Endodermal cell (in vitro differentiated cells): ENCODE results near the gene HOXA9. TPM values are rescaled to one million over a fixed set of nuclear protein-coding genes. Genes with fewer than 3 reads are reported as not detected.

Experiments used
- DNase-seq: peaks from one replicate; pipeline ENCODE4 v3.0.0-alpha.2; 2017
- H3K27ac ChIP-seq: 2 replicates; pipeline ENCODE4 v1.5.1; 2013; ENCODE audit warnings: mild to moderate bottlenecking, low read depth, low read length, moderate library complexity
- H3K27me3 ChIP-seq: 2 replicates; pipeline ENCODE4 v1.6.1; 2013; ENCODE audit warnings: mild to moderate bottlenecking, low read length, moderate library complexity; ENCODE audit not compliant: insufficient read depth, control insufficient read depth, poor library complexity, severe bottlenecking
- H3K36me3 ChIP-seq: 2 replicates; pipeline ENCODE4 v1.7.0; 2013; ENCODE audit warnings: mild to moderate bottlenecking, low read length, moderate library complexity; ENCODE audit not compliant: control insufficient read depth, insufficient read depth
- H3K4me1 ChIP-seq: one replicate; pipeline ENCODE4 v1.7.0; 2013; ENCODE audit warnings: low read length; ENCODE audit not compliant: control insufficient read depth, insufficient read depth
- H3K4me3 ChIP-seq: 2 replicates; pipeline ENCODE4 v1.5.1; 2013; ENCODE audit warnings: mild to moderate bottlenecking, low read length, moderate library complexity
- H3K9ac ChIP-seq: 2 replicates; pipeline ENCODE4 v1.6.1; 2013; ENCODE audit warnings: mild to moderate bottlenecking, low read length, moderate library complexity; ENCODE audit not compliant: poor library complexity, severe bottlenecking; ENCODE audit errors: extremely low read depth
- H3K9me3 ChIP-seq: 2 replicates; pipeline ENCODE4 v1.6.1; 2013; ENCODE audit warnings: mild to moderate bottlenecking, low read length, moderate library complexity; ENCODE audit not compliant: control insufficient read depth
- H3K27ac Mint-ChIP-seq: 2 replicates; pipeline ENCODE4 v1.8.0; 2020; ENCODE audit warnings: mixed read lengths
- H3K27me3 Mint-ChIP-seq: 2 replicates; pipeline ENCODE4 v1.8.0; 2021; ENCODE audit warnings: mild to moderate bottlenecking, mixed read lengths; ENCODE audit not compliant: insufficient read depth
- H3K36me3 Mint-ChIP-seq: 2 replicates; pipeline ENCODE4 v1.8.0; 2020; ENCODE audit warnings: low read depth, mixed read lengths
- H3K4me1 Mint-ChIP-seq: 2 replicates; pipeline ENCODE4 v1.8.0; 2020; ENCODE audit warnings: mixed read lengths
- H3K4me3 Mint-ChIP-seq: 2 replicates; pipeline ENCODE4 v1.8.0; 2020; ENCODE audit warnings: mild to moderate bottlenecking, moderate library complexity, mixed read lengths
- H3K9me3 Mint-ChIP-seq: 2 replicates; pipeline ENCODE4 v1.8.0; 2020; ENCODE audit warnings: mild to moderate bottlenecking, mixed read lengths
- CTCF ChIP-seq: fragments of 200-600 bp; sonication (generic); conservative IDR thresholded peaks from 2 replicates; pipeline ENCODE4 v1.5.0; 2021; ENCODE audit warnings: antibody characterized with exemption, mild to moderate bottlenecking
- WGBS, 2 experiments: methylation state at CpG; one replicate each; pipeline versions ENCODE4 v1.1.5 to v1.1.7; 2013; ENCODE audit warnings: missing lambda C conversion rate in 2 of 2, mixed read lengths in 1 of 2; ENCODE audit not compliant: insufficient coverage in 1 of 2, insufficient read length in 1 of 2; 5-methylcytosine and 5-hydroxymethylcytosine counted together
- total RNA-seq, 2 donors: library from RNA; stranded (reverse); fragmentation: NEBNext Ultra II Directional in 1 of 2; extraction: Animal tissue kit (Norgen Biotek cat#: 25700) in 1 of 2; gene quantifications; 2 replicates in 1 of 2; 3 replicates in 1 of 2; pipeline ENCODE4 v1.2.1, GENCODE V29; 2021

The HOXA9 gene
- total RNA-seq, 2 donors from 2014 or later, result not detected

- Mint-ChIP-seq H3K36me3 (no peaks in the 10 kb centered on the region), H3K4me1 (peaks cover 4% of the 10 kb centered on the region), H3K27ac (no peak overlapping the region), H3K4me3 (no peak overlapping the region), H3K9me3 (no peaks in the 10 kb centered on the region), H3K27me3 (peaks cover 95% of the 10 kb centered on the region)
- no peak overlapping the region for H3K27ac ChIP-seq
- no peak overlapping the region for H3K4me3 ChIP-seq
- H3K9ac ChIP-seq, result no peak overlapping the region
- no peaks in the 10 kb centered on the region for H3K36me3 ChIP-seq
- no peaks in the 10 kb centered on the region for H3K4me1 ChIP-seq
- no peak for DNase-seq
- 9 to 13% methylated on average over 5 to 19 of the region's 19 CpGs for WGBS, 2 experiments
- no peak for TF ChIP-seq CTCF
- peaks cover 97% of the 10 kb centered on the region for H3K27me3 ChIP-seq
- H3K9me3 ChIP-seq, result no peaks in the 10 kb centered on the region
Observed at GRCh38 chr7:27117887-27118491, 47.3 kb downstream of the HOXA9 start.

DNA sequence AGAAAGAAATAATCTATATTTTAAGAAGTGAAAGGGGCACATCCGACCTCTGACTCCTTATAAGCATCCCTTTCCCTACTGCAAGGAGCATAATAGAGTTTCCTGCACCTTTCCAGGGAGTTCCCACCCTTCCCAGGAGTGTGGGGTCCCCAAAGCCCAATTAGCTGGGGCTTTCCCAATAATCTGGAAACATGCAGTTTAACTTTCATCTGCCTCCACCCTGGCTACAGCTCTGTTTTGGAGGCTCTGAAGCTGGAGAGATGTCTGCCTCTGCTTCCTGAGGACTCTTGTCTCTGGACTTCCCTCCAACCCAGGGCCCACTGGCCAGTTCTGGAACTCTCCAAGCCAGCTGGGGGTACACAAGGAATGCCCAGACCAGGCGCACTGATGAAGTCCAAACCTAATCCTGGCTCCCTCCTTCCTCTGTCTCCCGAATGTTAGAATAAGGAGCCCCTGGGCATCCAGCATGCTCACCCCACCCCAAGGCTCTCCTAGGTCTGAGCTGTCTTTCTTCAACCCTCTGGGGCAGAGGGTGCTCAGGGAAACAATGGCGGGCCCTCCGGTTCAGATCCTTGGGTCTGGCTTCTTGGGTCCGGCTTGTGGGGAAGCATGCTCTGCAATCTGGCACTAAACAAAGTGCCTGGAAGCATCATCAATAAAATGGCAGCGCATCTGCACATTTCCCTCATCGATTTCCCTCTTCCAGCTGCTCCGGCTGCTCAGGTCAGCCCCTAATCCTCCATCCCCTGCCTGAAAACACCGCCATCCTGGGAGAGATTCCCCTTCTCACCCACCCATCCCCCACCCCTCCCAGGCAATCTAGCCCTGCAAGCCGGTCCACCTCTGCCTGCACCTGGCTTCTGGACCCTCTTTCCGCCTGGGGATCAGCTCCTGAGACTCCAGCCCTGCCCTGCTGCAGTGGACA lies 48.1 kb downstream of the HOXA9 start:
- H3K27me3 ChIP-seq, result peaks cover 97% of the 10 kb centered on the region
- Mint-ChIP-seq H3K27ac (no peak overlapping the region), H3K4me3 (no peak overlapping the region), H3K4me1 (peaks cover 1% of the 10 kb centered on the region), H3K36me3 (no peaks in the 10 kb centered on the region), H3K9me3 (no peaks in the 10 kb centered on the region), H3K27me3 (peaks cover 95% of the 10 kb centered on the region)
- H3K27ac ChIP-seq, result no peak overlapping the region
- TF ChIP-seq CTCF, result no peak
- WGBS, 2 experiments, result 12 to 13% methylated on average over 7 to 12 of the region's 12 CpGs
- DNase-seq, result no peak
- no peaks in the 10 kb centered on the region for H3K9me3 ChIP-seq
- H3K4me3 ChIP-seq, result no peak overlapping the region
- no peaks in the 10 kb centered on the region for H3K36me3 ChIP-seq
- no peak overlapping the region for H3K9ac ChIP-seq
- H3K4me1 ChIP-seq, result no peaks in the 10 kb centered on the region

- Histone ChIP-seq H3K27ac (no peak overlapping the region), H3K9ac (no peak overlapping the region), H3K4me3 (no peak overlapping the region), H3K9me3 (no peaks in the 10 kb centered on the region), H3K36me3 (no peaks in the 10 kb centered on the region), H3K27me3 (peaks cover 97% of the 10 kb centered on the region), H3K4me1 (no peaks in the 10 kb centered on the region)
- Mint-ChIP-seq H3K27ac (no peak overlapping the region), H3K27me3 (peaks cover 95% of the 10 kb centered on the region), H3K36me3 (no peaks in the 10 kb centered on the region), H3K4me3 (no peak overlapping the region), H3K4me1 (no peaks in the 10 kb centered on the region), H3K9me3 (no peaks in the 10 kb centered on the region)
- no peak for DNase-seq
- 8 to 16% methylated on average over 9 to 20 of the region's 20 CpGs for WGBS, 2 experiments
- no peak for TF ChIP-seq CTCF
Observed at GRCh38 chr7:27116031-27116961, 49.0 kb downstream of the HOXA9 start.
